HG02852 (cell line): ENCODE data around the gene FSD1L.

Experiments
- ATAC-seq: cut with Tn5 transposase; IDR thresholded peaks from one replicate; pipeline ENCODE4 v1.9.1; 2021; ENCODE audit warnings: mild to moderate bottlenecking, moderate library complexity; ENCODE audit not compliant: unreplicated experiment

Gene FSD1L

GRCh38 chr9:105435453-105435852 is 12.4 kb upstream of the FSD1L start:
- ATAC-seq = no peak

DNA sequence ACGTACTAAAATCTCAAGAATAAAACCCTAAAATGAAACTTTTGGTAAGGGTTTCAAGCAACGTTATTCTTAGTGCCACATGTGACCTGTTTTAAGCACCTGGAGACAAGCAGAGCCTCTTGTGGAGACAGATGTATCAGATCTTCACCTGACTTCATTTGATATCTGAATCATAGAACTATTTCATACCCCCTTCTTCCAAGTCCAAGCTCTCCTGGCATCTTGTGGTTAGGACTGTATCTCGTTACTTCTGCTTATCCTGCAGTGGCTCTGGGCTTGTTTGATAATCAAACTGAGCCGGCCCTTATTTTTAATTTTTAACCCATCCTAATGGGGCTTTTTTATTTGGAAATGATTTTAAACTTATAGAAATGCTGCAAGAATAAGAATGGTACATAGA is 11.1 kb upstream of the FSD1L start:
- ATAC-seq = no peak

DNA sequence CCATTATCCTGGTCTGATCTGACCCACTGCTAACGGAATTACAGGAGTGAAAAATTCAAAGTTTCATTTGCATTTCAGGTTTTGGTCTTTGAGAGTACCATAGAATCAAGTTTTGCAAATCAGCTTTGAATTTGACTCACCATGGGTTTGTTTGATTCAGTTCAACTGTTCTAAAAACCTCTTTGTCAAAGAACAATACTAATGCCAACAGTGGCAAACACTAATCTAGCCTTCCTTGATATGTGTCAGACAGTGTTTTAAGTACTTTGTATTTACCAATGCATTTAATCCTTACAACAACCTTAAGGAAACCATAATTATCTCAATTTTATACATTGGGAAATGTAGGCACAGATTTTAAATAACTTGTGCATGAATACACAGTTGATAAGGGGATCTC is 10.1 kb upstream of the FSD1L start:
- no peak for ATAC-seq

GRCh38 chr9:105438141-105438806 is 9.6 kb upstream of the FSD1L start:
- no peak for ATAC-seq

DNA sequence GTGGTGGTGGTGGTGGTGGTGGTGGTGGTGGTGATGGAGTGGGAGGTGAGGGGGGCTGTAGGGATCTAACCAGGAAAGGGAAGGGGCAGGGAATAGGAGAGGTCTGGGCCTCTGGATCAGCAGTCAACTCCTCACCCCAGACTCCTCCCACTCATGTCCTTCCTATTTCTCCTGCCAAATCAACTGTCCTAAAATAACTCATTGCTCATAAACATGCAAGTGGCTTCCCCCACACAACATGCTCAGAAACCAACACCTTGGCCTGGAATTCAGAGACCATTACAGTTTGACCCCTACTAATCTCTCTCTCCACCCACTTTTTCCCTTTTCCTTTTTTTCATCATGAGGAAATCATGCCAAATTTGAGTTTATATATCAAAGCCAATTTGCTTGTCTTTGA is 8.4 kb upstream of the FSD1L start:
- no peak for ATAC-seq

GRCh38 chr9:105441616-105442160 is 6.1 kb upstream of the FSD1L start:
- ATAC-seq = no peak

DNA sequence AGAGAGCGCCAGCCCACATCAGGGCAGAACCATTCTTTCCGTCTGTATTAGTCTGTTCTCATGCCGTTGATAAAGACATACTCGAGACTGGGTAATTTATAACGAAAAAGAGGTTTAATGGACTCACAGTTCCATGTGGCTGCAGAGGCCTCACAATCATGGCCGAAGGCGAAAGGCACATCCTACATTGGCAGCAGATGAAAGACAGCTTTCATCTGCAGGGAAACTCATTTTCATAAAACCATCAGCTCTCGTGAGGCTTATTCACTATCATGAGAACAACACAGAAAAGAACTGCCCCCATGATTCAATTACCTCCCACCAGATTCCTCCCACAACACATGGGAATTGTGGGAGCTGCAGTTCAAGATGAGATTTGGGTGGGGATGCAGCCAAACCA is 4.7 kb upstream of the FSD1L start:
- ATAC-seq = no peak

GRCh38 chr9:105444130-105444529 is 3.7 kb upstream of the FSD1L start:
- no peak for ATAC-seq

GRCh38 chr9:105445203-105445881 is 2.5 kb upstream of the FSD1L start:
- no peak for ATAC-seq

- no peak for ATAC-seq
These were observed 434 bp upstream of the FSD1L start for GRCh38 chr9:105447386-105447813.

GRCh38 chr9:105449081-105449480 is 1.2 kb downstream of the FSD1L start:
- no peak for ATAC-seq

DNA sequence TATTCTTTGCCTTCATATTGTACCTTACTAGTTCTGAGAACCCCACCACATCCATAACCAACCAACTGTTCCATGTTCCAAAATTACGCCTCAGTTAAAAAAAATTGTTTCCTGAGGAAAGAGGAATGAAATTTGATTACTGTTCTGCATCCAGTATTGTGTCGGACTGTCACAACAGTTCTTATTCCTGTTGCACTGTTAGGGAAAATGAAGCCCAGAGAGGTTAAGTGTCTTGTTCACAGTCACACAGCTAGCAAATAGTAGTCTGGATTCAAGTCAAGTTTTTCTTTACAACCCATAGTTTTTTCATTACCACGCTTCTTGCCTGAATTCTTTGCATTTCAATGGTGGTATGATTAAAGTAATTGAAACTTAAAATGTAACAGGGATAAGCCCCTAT is 4.4 kb downstream of the FSD1L start:
- ATAC-seq = no peak

DNA sequence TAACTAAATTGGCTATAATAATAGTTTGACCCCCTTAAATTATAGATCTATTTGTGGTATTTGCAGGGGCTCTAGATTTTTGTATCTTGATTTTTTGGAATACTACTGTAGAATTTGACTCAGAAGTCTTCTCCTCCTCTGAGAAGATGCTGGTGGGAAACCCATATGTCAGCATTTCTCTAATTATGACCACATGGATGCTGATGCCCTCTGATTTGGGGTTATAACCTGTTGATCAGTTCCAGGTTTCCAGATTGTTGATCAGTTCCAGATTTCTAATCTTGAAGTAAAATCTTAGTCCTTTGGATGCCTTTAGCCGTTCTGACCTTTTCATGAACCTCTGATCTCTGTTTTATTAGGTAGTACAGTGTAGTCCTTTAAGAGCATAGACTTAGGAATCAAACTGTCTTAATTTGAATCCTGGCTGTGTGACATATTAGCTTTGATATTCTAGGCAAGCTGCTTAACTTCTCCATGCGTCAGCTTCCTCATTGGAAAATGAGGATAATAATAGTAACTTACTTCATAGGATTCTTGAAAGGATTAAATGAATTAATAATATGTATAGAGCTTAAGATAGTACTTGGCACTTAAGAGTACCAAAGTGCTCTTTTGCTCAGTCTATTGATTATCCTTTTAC is 8.1 kb downstream of the FSD1L start:
- ATAC-seq = no peak

DNA sequence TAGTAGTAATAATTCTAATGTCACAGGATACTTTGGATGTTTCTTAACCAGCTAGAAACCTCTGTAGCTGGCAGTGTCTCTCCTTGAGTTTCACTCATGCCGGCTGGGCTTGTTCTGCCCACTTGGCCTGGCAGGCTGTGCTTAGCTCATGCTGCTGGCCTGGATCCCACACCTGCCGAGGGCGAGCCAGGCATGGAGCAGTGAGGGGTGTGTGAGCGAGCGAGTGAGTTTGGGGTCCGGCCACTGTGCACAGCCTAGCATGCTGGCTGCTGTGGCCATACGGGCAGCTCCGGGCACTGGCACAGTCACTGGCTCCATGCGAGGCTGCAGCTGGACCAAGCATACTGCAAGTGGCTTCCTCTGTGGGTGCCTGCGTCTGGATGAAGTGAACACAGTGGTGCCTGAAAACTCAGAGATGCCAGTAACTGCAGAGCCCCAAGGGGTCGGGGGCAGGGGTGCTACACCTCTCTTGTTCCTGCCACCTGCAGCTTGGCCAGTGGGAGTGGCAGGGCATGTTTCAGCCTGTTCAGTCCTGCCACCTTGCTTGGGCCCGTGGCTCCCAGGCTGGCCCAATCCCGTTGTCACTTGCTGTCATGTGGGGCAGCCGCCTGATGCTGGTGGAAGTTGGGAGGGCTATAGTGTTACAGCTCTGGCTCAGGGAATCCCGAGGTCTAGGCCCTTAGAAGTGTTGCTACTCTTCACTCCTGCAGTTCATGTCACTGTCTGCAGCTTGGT is 9.9 kb downstream of the FSD1L start:
- ATAC-seq = no peak

DNA sequence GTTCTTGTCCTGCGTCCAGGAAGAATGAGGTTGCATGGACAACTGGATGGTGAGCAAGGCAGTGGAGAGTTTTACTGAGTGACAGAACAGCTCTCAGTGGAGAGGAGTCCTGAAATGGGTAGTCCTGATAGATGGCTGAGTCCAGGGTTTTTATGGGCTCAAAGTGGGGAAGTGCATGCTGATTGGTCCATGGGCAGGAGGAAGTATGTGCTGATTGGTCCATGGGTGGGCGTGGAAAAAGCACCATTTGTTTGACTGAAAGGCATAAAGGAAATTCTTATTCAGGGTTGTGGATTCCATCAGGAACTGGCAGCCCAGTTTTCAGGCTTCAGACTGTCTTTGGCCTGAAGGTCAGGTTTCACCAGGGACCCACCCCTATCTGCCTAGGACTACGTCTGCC is 10.6 kb downstream of the FSD1L start:
- ATAC-seq = no peak

DNA sequence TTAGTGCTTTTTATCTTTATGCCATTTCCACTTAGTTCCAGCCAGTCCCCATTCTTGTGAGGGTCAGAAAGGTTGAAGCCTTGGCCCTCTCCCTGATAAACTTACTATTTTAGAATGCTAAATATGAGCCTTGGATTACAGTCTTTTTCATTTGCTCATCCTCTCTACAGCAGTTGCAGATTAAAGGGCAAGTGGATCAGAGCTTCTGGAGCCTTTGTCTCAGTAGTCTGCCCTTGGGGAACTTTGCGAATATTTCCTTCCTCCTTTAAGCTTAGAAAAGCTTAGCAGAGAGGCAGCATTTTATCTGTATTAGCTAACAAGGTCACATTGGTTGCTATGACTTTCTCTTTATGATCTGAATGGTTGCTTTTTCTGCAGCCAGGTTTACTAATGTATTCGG is 11.5 kb downstream of the FSD1L start:
- no peak for ATAC-seq

- no peak for ATAC-seq
These were observed 19.1 kb downstream of the FSD1L start for GRCh38 chr9:105466898-105467455.

- ATAC-seq = no peak
These were observed 21.0 kb downstream of the FSD1L start for GRCh38 chr9:105468875-105469274.

GRCh38 chr9:105473221-105473620 is 25.4 kb downstream of the FSD1L start:
- ATAC-seq = no peak

DNA sequence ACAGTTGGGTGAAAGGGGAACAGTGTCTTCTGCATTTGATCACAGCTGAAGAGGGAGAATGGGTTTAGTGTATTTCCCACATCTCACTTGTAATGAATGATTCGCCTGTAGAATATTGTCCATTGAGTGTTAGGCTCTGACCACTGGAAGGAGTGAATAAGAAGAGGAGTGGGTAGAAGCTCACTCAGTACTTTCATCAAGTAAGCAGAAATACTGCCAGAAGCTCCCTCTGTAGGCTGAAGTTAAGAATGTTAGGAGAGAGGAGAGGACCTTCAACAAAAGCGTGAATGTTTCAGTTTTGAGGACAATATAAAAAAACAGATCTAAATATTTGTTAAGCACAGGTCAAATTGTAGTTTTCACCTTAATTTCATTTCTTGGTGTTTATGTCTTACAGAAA is 27.5 kb downstream of the FSD1L start:
- ATAC-seq = no peak

DNA sequence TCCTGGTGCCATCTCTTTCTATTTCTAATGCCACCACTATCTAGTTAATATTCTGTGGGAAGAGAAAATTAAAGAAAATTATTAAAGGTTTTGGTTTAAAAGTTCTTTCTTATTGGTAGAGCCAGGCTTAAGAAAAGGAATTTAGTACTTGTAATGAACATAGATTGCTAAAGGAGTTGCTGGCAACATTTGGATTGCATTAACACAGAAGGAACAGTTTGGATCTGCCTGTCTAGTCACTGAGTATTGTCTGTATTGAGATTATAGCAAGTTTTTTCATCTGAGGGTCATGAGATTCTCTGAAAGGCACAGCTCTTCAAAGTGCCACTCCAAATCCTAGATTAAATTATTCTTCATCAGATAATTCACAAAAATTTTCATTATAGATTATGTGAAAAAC is 32.0 kb downstream of the FSD1L start:
- no peak for ATAC-seq
